H7 (cell line): ENCODE results near the gene CAD. TPM values are rescaled to one million over a fixed set of nuclear protein-coding genes. Genes with fewer than 3 reads are reported as not detected.

Source experiments
- DNase-seq: peaks from one replicate; pipeline ENCODE4 v3.0.0; 2012
- H3K27me3 ChIP-seq: 2 replicates; pipeline ENCODE4 v1.6.0; 2011; ENCODE audit warnings: mild to moderate bottlenecking, low read length; ENCODE audit not compliant: control insufficient read depth, insufficient read depth
- H3K36me3 ChIP-seq: replicated peaks from 2 replicates; pipeline ENCODE4 v1.5.1; 2011; ENCODE audit warnings: low read length; ENCODE audit not compliant: control insufficient read depth, insufficient read depth
- H3K4me3 ChIP-seq: 2 replicates; pipeline ENCODE4 v1.5.1; 2011; ENCODE audit warnings: low read depth, mild to moderate bottlenecking, control low read depth, low read length, moderate library complexity; ENCODE audit not compliant: insufficient read depth
- total RNA-seq: library from RNA; depleted of rRNA; stranded (reverse); fragments of >200 nt; shearing (Covaris generic); gene quantifications from 2 replicates; pipeline ENCODE4 v1.2.3, GENCODE V29; 2014

Gene CAD
- total RNA-seq, 1 experiment from 2014 or later = 73.7 TPM

DNA sequence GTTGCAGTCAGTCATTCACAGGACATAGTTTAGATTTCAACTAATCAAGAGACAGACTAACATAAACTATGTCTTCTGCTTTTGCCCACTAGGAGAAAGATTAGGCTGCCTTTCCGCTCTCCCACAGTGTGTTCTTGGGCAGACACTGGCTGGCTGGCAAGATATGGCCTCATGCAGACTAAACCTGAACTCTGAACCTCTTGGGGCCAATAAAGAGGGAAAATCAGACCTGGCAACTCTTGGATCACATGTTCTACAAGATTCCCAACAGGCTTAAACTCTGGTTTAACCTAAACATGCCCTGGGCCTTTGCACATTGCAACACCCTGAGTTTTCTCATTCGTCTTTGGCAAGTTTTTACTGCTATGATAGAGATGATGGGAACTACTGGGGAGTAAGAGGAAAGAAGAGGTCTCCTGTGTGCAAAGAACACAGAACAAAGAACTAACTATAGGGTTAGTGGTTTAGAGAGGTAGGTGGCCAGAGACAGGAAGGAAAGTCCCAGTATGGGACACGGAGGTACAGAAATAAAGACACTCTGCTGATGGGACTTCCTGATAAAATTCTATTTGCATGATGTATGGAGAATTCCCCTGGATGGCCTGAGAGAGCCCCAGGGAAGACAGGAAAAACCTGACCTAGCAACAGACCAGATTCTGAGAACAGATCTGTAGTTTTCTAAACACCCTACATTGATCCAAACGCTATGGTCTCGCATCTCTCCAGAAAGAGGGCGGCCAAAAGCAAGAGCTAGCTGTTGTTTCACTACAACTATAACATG, 7.4 kb upstream of the CAD start:
- no peaks in the 10 kb centered on the region for H3K27me3 ChIP-seq
- H3K4me3 ChIP-seq = no peak overlapping the region
- peaks cover 34% of the 10 kb centered on the region for H3K36me3 ChIP-seq
- no peak for DNase-seq

DNA sequence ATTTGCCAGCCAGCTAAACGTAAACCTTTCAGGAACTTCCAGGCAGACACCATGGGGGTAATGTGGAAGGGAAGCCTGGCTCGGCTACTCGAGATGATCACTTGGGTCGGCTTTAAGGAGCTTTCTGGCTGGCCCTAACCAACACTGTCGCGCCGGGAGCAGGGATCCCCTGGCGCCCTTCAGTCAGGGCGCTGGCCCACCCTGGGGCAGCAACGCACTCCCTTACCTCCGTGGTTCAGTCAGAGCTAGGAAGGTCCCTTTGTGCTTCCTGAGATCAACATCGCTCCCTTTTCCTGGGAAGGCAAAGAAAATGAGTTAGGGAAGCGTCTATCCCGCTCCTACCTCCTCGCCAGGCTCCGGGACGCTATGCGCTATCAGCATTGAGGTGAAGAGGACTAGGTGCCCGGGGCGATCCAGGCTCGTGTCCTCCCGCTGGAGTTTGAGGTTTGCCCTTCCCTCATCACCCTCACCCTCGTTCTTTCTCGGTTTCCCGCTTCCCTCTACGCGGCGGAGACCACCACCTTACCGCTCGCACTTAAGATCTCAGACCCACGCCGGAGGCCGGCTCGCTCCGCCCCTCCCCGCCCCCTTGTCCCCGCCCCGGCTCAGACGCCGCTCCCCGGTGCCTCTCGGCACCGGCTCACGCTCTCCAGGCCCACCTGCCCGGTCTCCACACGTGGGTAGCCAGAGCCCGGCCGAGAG, 5.8 kb upstream of the CAD start:
- peaks cover 28% of the 10 kb centered on the region for H3K36me3 ChIP-seq
- peak overlapping the region; percentile 95 for H3K4me3 ChIP-seq
- DNase-seq = peak; percentile 98

DNA sequence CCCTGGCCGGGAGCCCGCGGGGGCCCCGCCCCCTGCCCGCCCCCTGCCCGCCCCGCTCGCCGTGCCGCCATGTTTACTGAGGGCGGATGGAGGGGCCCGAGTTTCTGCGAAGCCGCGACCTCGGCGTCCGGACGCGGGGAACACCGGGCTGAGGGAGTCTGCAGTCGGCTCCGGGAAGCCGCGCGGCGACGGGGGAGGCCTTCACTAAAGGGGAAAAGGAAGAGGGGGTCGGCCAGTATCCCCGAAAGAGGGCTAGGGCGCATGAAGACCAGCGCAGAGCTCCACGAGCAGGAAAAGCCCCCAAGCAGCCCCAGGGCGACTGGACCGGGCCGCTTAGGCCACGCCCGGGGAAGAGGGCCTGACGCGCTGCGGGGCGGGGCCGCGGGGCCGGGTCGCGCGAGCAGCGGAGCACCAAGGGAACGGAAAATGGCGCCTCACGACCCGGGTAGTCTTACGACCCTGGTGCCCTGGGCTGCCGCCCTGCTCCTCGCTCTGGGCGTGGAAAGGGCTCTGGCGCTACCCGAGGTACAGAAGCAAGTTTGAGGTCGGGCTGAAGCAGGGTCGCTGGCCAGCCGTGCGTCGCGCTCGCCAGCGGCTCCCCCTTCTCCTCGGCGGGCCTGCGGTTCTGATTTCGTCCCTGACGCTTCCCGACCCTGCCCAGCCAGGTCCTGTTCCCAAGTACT, 5.1 kb upstream of the CAD start, which contains the start of the genes ATRAID and SLC5A6:
ATRAID (plus strand) TSS at position 99 of the 683 bp plus-strand sequence; CDS start at position 427, 328 bp downstream.
SLC5A6 (minus strand) TSS at position 326 of the 683 bp plus-strand sequence. CDS start 4,618 bp downstream, outside the sequence.
- DNase-seq = peak; percentile 98
- peak within 1 kb of the TSS; percentile 95 for H3K4me3 ChIP-seq
- H3K36me3 ChIP-seq = peaks cover 22% of the 10 kb centered on the region
- no peaks in the 10 kb centered on the region for H3K27me3 ChIP-seq

More for the DNA sequence above, 5.8 kb upstream of the CAD start:
- no peaks in the 10 kb centered on the region for H3K27me3 ChIP-seq

DNA sequence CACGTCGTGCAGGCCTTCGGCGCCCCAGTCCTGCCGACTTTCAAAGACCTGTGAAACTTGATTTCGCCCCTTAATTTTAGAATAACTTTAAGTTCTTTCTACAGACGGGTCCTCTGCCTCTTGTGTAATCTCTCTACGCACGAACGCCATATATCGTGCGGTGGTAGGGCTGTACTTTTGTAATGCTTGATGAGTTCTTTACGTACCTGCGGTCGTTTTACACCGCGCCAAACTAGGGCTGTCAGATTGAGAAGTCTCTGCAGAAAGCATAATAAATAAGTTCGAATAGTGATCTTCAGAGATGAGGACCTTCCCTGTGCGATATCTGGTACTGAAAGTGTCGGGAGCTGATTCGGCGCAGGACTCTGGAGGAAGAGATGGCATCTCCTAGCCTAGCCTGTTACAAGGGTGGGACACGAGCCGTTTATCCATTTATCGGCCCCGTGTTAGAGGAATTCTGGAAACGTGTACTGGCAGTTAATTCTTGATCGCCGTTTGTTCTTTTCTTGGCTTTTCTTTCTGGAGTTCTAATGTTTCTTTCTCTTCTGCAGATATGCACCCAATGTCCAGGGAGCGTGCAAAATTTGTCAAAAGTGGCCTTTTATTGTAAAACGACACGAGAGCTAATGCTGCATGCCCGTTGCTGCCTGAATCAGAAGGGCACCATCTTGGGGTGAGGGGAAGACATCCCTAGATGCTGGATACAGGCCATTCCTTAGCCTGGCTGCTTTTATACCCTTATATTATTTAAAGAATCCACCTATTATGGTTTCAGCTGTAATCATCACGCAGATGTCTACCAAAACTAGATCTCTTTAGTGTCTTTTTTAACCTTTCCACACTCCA, 4.3 kb upstream of the CAD start:
- H3K4me3 ChIP-seq = peak overlapping the region; percentile 95
- H3K27me3 ChIP-seq = no peaks in the 10 kb centered on the region
- peak; percentile 60 for DNase-seq
- H3K36me3 ChIP-seq = peaks cover 15% of the 10 kb centered on the region

DNA sequence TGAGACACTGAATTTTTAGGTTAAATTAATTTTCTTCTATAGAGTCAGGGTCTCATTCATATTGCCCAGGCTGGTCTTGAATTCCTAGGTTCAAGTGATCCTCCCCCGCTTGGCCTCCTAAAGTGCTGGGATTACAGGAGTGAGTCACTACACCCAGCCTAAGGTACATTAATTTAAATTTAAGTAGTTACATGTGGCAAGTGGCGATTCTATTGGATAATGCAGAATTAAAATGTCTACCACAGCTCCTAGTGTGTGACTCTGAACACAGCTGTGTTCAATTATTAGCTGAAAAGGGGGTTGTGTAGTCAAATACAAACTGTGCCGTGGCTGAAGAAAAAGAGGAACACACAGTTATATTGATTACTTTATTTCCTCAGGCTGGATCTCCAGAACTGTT, 2.2 kb upstream of the CAD start:
- no peaks in the 10 kb centered on the region for H3K27me3 ChIP-seq
- H3K36me3 ChIP-seq = peaks cover 17% of the 10 kb centered on the region
- DNase-seq = no peak
- no peak overlapping the region for H3K4me3 ChIP-seq

DNA sequence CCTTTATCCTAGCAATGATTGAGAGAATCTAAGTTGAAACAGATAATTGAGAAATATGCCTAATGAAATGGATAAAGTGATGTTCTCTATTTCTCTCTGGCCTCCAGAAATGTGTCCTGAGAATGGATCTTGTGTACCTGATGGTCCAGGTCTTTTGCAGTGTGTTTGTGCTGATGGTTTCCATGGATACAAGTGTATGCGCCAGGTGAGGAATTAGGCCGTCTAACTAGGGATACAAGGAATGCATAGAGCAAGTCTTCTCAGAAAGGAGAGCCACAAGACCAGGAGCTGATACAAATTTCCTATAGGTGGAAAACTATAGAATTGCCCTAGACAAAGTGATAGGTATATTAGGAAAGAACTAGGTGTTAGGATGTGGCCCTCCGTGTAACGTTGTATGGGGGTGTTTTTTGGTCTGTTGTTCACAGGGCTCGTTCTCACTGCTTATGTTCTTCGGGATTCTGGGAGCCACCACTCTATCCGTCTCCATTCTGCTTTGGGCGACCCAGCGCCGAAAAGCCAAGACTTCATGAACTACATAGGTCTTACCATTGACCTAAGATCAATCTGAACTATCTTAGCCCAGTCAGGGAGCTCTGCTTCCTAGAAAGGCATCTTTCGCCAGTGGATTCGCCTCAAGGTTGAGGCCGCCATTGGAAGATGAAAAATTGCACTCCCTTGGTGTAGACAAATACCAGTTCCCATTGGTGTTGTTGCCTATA, 592 bp upstream of the CAD start:
- Histone ChIP-seq H3K36me3 (peaks cover 24% of the 10 kb centered on the region), H3K27me3 (no peaks in the 10 kb centered on the region)
- peak; percentile 60 for DNase-seq

DNA sequence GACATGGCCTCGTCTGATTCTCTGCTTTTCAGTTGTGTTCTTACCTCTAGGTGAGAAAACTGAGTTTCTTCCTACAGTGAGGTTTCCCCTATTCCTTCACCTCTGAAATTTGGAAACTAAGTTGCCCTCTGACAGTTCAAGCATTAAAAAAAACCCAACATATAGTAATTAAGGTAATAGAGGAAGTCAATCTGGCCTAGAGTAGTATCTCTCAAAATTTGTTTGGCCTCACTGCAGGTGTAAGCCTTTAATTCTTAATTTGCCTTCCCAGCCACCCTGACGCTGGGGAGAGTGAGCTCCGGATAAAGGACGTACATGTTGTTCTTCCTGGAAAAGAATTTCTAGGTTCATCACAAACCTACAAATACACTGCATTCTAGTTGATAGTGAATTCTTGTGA, 1.4 kb downstream of the CAD start:
- no peak overlapping the region for H3K4me3 ChIP-seq
- H3K36me3 ChIP-seq = peaks cover 36% of the 10 kb centered on the region
- H3K27me3 ChIP-seq = no peaks in the 10 kb centered on the region
- no peak for DNase-seq

More for the DNA sequence above, 592 bp upstream of the CAD start:
- peak overlapping the region; percentile 6; the same call in 1 of the 2 replicates for H3K4me3 ChIP-seq

DNA sequence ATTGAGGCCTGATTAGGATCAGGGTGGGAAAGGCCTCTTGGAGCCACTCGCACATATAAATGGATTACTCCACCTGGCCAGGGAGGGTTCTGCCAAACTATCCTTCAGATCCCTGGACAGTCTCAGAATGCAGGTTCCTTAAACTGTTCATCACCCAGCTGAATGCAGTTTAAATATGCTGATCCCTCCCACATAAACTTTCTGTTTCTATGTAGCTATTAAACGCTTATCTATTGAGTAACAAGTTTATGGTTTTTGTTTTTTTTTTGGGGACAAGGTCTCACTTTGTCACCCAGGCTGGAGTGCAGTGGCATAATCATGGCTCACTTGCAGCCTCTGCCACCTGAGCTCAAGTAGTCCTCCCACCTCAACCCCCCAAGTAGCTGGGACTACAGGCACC, 1.9 kb downstream of the CAD start:
- no peak for DNase-seq
- Histone ChIP-seq H3K4me3 (no peak overlapping the region), H3K36me3 (peaks cover 41% of the 10 kb centered on the region), H3K27me3 (no peaks in the 10 kb centered on the region)

DNA sequence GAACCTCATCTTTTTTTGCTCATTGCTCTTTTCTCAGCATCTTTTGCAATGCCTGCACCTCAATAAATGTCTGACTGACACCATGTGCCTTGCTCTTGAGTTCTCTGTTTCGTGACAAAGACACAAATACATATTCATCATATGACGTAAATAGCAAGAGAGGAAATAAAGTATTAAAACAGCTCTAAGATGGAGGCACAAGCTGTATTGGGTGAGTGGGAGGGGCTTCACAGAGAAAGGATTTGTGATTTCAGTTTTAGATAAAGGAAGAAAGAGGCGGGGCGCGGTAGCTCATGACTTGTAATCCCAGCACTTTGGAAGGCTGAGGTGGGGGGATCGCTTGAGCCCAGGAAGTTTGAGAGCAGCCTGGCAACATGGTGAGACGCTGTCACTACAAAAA, 2.9 kb downstream of the CAD start:
- DNase-seq = no peak
- Histone ChIP-seq H3K4me3 (no peak overlapping the region), H3K36me3 (peaks cover 49% of the 10 kb centered on the region), H3K27me3 (no peaks in the 10 kb centered on the region)

DNA sequence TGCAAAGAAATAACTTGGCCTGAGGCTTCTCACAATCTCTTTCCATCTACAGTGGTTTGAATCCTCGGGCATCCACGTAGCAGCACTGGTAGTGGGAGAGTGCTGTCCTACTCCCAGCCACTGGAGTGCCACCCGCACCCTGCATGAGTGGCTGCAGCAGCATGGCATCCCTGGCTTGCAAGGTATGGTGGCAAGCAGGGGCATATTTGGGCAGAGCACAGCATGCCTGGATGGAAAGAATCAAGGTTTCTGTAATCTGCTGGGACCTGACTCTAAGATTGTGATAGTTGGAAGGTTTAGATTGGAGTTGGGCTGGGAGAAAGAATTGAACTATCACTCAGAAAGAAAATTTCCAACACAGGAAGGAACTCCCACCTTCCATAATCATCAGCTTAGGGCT, 4.0 kb downstream of the CAD start:
- Histone ChIP-seq H3K36me3 (peaks cover 50% of the 10 kb centered on the region), H3K27me3 (no peaks in the 10 kb centered on the region), H3K4me3 (no peak overlapping the region)
- DNase-seq = no peak

DNA sequence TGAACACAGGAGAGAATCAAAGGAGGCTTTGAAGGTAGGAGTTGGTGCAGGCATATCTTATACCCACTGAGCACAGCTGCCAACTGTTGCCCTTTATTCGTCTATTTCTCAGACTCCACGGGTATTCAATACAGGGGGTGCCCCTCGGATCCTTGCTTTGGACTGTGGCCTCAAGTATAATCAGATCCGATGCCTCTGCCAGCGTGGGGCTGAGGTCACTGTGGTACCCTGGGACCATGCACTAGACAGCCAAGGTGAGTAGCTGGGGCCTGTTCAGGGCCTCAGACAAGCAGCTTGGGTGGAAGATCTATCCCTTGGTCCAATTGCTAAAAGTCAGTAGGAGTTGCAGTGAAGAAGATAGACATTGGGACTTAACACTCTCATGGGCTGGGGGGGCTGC, 5.2 kb downstream of the CAD start:
- no peak overlapping the region for H3K4me3 ChIP-seq
- DNase-seq = no peak
- no peaks in the 10 kb centered on the region for H3K27me3 ChIP-seq
- H3K36me3 ChIP-seq = peaks cover 60% of the 10 kb centered on the region

DNA sequence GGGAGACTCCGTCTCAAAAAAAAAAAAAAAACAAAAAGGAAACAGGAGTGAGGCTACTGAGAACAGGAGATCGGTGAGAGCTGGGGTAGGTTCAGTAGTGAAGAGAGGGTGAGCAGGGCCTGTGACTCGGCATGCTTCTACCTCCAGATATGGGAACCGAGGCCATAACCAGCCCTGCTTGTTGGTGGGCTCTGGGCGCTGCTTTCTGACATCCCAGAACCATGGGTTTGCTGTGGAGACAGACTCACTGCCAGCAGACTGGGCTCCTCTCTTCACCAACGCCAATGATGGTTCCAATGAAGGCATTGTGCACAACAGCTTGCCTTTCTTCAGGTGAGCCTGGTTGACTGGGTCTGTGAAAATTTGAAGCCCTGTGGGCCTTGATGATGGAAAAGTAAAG, 6.2 kb downstream of the CAD start:
- peaks cover 59% of the 10 kb centered on the region for H3K36me3 ChIP-seq

DNA sequence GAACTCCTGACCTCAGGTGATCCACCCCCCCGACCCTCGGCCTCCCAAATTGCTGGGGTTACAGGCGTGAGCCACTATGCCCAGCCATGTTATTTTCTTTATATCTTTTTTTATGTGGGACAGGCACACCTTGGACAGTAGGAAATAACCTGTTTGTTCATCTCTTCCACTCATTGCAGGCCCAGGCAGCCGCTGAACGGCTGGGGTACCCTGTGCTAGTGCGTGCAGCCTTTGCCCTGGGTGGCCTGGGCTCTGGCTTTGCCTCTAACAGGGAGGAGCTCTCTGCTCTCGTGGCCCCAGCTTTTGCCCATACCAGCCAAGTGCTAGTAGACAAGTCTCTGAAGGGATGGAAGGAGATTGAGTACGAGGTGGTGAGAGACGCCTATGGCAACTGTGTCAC, 8.4 kb downstream of the CAD start:
- Histone ChIP-seq H3K27me3 (no peaks in the 10 kb centered on the region), H3K36me3 (peaks cover 53% of the 10 kb centered on the region), H3K4me3 (no peak overlapping the region)
- no peak for DNase-seq

More for the DNA sequence above, 6.2 kb downstream of the CAD start:
- Histone ChIP-seq H3K27me3 (no peaks in the 10 kb centered on the region), H3K4me3 (no peak overlapping the region)
- no peak for DNase-seq
